MCF 10A (cell line): ENCODE data around the gene HSPBP1. TPM values are rescaled to one million over a fixed set of nuclear protein-coding genes. Genes with fewer than 3 reads are reported as not detected.

Source experiments
- BruUV-seq: library from RNA; stranded (reverse); fragments of 400-500 nt; replicated peaks from 2 replicates; lab custom pipeline; 2021; lab: Mats Ljungman, UMichigan
- CTCF ChIA-PET: fragments of 300-600 bp; sonication (Branson Sonifier 250); formaldehyde crosslinking; extraction: SDS; loops from one replicate; lab custom pipeline; 2021; ENCODE audit warnings: antibody characterized with exemption, inconsistent platforms; lab: Yijun Ruan, JAX
- POLR2A ChIA-PET: fragments of 300-600, 350-650 bp; sonication (Branson Sonifier 250); formaldehyde crosslinking; extraction: SDS; loops from one replicate; lab custom pipeline; 2020; ENCODE audit warnings: antibody characterized with exemption, inconsistent platforms; lab: Yijun Ruan, JAX
- DNase-seq: peaks from one replicate; pipeline ENCODE4 v3.0.0-alpha.2; 2018; ENCODE audit not compliant: unreplicated experiment
- H3K27ac Mint-ChIP-seq: one replicate; pipeline ENCODE4 v1.8.0; 2022; ENCODE audit warnings: mild to moderate bottlenecking, low read depth, mixed read lengths; ENCODE audit not compliant: unreplicated experiment
- H3K27me3 Mint-ChIP-seq: one replicate; pipeline ENCODE4 v1.8.0; 2022; ENCODE audit warnings: mixed read lengths; ENCODE audit not compliant: insufficient read depth, unreplicated experiment
- H3K36me3 Mint-ChIP-seq: one replicate; pipeline ENCODE4 v1.8.0; 2022; ENCODE audit warnings: mild to moderate bottlenecking, moderate library complexity, mixed read lengths; ENCODE audit not compliant: insufficient read depth, unreplicated experiment
- H3K4me1 Mint-ChIP-seq: one replicate; pipeline ENCODE4 v1.8.0; 2022; ENCODE audit warnings: mixed read lengths; ENCODE audit not compliant: insufficient read depth, unreplicated experiment
- H3K4me3 Mint-ChIP-seq: one replicate; pipeline ENCODE4 v1.8.0; 2022; ENCODE audit warnings: mild to moderate bottlenecking, moderate library complexity, mixed read lengths; ENCODE audit not compliant: unreplicated experiment
- H3K9me3 Mint-ChIP-seq: one replicate; pipeline ENCODE4 v1.8.0; 2022; ENCODE audit warnings: mixed read lengths; ENCODE audit not compliant: unreplicated experiment
- CTCF ChIP-seq: fragments of 200-600 bp; IDR thresholded peaks from one replicate; pipeline ENCODE4 v1.8.0; 2022; ENCODE audit warnings: antibody characterized with exemption, mild to moderate bottlenecking; ENCODE audit not compliant: unreplicated experiment
- intact Hi-C: fragments of 100-400 bp; cut with micrococcal nuclease; formaldehyde crosslinking; loops from 2 replicates; pipeline ENCODE4 v1.14.1; 2022
- total RNA-seq: library from RNA; stranded (reverse); gene quantifications from 2 replicates; pipeline ENCODE4 v1.2.3, GENCODE V29; 2022

HSPBP1 gene
- total RNA-seq, 1 experiment from 2014 or later: 53.1 TPM

- Mint-ChIP-seq H3K27me3 (no peaks in the 10 kb centered on the region), H3K4me3 (no peak overlapping the region), H3K4me1 (no peaks in the 10 kb centered on the region), H3K27ac (no peak overlapping the region), H3K36me3 (peaks cover 54% of the 10 kb centered on the region), H3K9me3 (no peaks in the 10 kb centered on the region)
- ChIA-PET CTCF (interaction anchor here (0.6 kb wide), 1 partner anchor 16 kb away, joined by 3 read pairs; no protein-coding TSS in a partner anchor), POLR2A (no interaction called here)
- no peak for TF ChIP-seq CTCF
- no peak for DNase-seq
- intact Hi-C loops: no loop called here
- BruUV-seq: TSS peak; percentile 90
Observed at GRCh38 chr19:55229789-55230182, 50.1 kb downstream of the HSPBP1 start.

- no peaks in the 10 kb centered on the region for H3K27me3 Mint-ChIP-seq
- DNase-seq: no peak
Observed at GRCh38 chr19:55229145-55229788, 50.6 kb downstream of the HSPBP1 start.

GRCh38 chr19:55228403-55229031 lies 51.4 kb downstream of the HSPBP1 start, which contains the start of gene TMEM86B:
Gene TMEM86B, minus strand, starts transcription at chr19:55228763. Its CDS starts 22 bp downstream, at chr19:55228741.
- Mint-ChIP-seq H3K9me3 (no peaks in the 10 kb centered on the region), H3K27ac (no peak within 1 kb of the TSS), H3K4me3 (no peak within 1 kb of the TSS), H3K4me1 (no peaks in the 10 kb centered on the region), H3K36me3 (peaks cover 42% of the 10 kb centered on the region), H3K27me3 (no peaks in the 10 kb centered on the region)
- DNase-seq: no peak
- POLR2A ChIA-PET: interaction anchor here (1.0 kb wide), 1 partner anchor 22 kb away, joined by 3 read pairs; no protein-coding TSS in a partner anchor
- TF ChIP-seq CTCF: no peak
- no TSS peak for BruUV-seq
- CTCF ChIA-PET: interaction anchor here (0.6 kb wide), 2 partner anchors 36 to 87 kb away, joined by 3 read pairs; no protein-coding TSS in a partner anchor
- intact Hi-C loops: no loop called here

More at GRCh38 chr19:55229145-55229788, 50.6 kb downstream of the HSPBP1 start:
- Mint-ChIP-seq H3K4me1 (no peaks in the 10 kb centered on the region), H3K27ac (no peak overlapping the region), H3K9me3 (no peaks in the 10 kb centered on the region), H3K4me3 (no peak overlapping the region), H3K36me3 (peaks cover 49% of the 10 kb centered on the region)
- TF ChIP-seq CTCF: no peak
- POLR2A ChIA-PET: no interaction called here
- BruUV-seq: no TSS peak
- CTCF ChIA-PET: interaction anchor here (0.6 kb wide), 1 partner anchor 17 kb away, joined by 3 read pairs; no protein-coding TSS in a partner anchor
- intact Hi-C loops: no loop called here

- TF ChIP-seq CTCF: no peak
- no peak for DNase-seq
- H3K4me1 Mint-ChIP-seq: no peaks in the 10 kb centered on the region
- intact Hi-C loops: no loop called here
- ChIA-PET POLR2A (interaction anchor here (0.6 to 1.0 kb wide), 2 partner anchors 23 to 32 kb away, joined by 3 read pairs; no protein-coding TSS in a partner anchor), CTCF (interaction anchor here (0.6 kb wide), 1 partner anchor 35 kb away, joined by 3 read pairs; no protein-coding TSS in a partner anchor)
- BruUV-seq: no TSS peak
- no peaks in the 10 kb centered on the region for H3K9me3 Mint-ChIP-seq
- H3K27ac Mint-ChIP-seq: no peak overlapping the region
- H3K4me3 Mint-ChIP-seq: no peak overlapping the region
- no peaks in the 10 kb centered on the region for H3K27me3 Mint-ChIP-seq
- H3K36me3 Mint-ChIP-seq: peaks cover 40% of the 10 kb centered on the region
Observed at GRCh38 chr19:55228015-55228391, 51.9 kb downstream of the HSPBP1 start.
